OCI-LY1 (cell line): Measurements from ENCODE around the gene DCC.

Experiments
- H2AFZ ChIP-seq: fragments of 200-600 bp; sonication (generic), shearing (Covaris generic); 2 replicates; pipeline ENCODE4 v1.6.0; 2014; ENCODE audit warnings: antibody characterized with exemption, mild to moderate bottlenecking, low read length
- H3F3A ChIP-seq: fragments of 200-600 bp; sonication (generic), shearing (Covaris generic); 2 replicates; pipeline ENCODE4 v1.6.0; 2014; ENCODE audit warnings: mild to moderate bottlenecking, antibody characterized with exemption, low read length, moderate library complexity; ENCODE audit not compliant: insufficient read depth
- H3K27ac ChIP-seq: fragments of 200-600 bp; sonication (generic); 2 replicates; pipeline ENCODE4 v1.5.1; 2014; ENCODE audit warnings: low read length, mixed run types, mild to moderate bottlenecking, low read depth; ENCODE audit not compliant: poor library complexity, severe bottlenecking
- H3K27me3 ChIP-seq: fragments of 200-600 bp; sonication (generic); 2 replicates; pipeline ENCODE4 v1.6.0; 2014; ENCODE audit warnings: antibody characterized with exemption, mild to moderate bottlenecking, low read length, moderate library complexity; ENCODE audit not compliant: insufficient read depth
- H3K36me3 ChIP-seq: fragments of 200-600 bp; sonication (generic); 2 replicates; pipeline ENCODE4 v1.6.1; 2014; ENCODE audit warnings: mild to moderate bottlenecking, antibody characterized with exemption, low read length, moderate library complexity, mixed read lengths; ENCODE audit not compliant: insufficient read depth
- H3K4me1 ChIP-seq: fragments of 200-600 bp; sonication (generic); 2 replicates; pipeline ENCODE4 v1.5.1; 2014; ENCODE audit warnings: mild to moderate bottlenecking, low read length, moderate library complexity; ENCODE audit not compliant: insufficient read depth, severe bottlenecking
- H3K4me2 ChIP-seq: fragments of 200-600 bp; sonication (generic), shearing (Covaris generic); 2 replicates; pipeline ENCODE4 v1.6.1; 2014; ENCODE audit warnings: low read length
- H3K4me3 ChIP-seq: fragments of 200-600 bp; sonication (generic); 2 replicates; pipeline ENCODE4 v1.5.1; 2014; ENCODE audit warnings: low read length, low read depth, mild to moderate bottlenecking, mixed read lengths; ENCODE audit not compliant: poor library complexity, severe bottlenecking
- H3K79me2 ChIP-seq: fragments of 200-600 bp; shearing (Covaris generic); 2 replicates; pipeline ENCODE4 v1.6.1; 2016; ENCODE audit warnings: mixed run types, low read length, mixed read lengths; ENCODE audit not compliant: insufficient read depth
- H3K9ac ChIP-seq: fragments of 200-600 bp; sonication (generic), shearing (Covaris generic); 2 replicates; pipeline ENCODE4 v1.6.1; 2014; ENCODE audit warnings: mild to moderate bottlenecking, low read length, mixed read lengths
- H3K9me2 ChIP-seq: fragments of 200-600 bp; sonication (generic), shearing (Covaris generic); 2 replicates; pipeline ENCODE4 v1.6.1; 2014; ENCODE audit warnings: low read depth, mild to moderate bottlenecking, low read length, mixed read lengths
- H3K9me3 ChIP-seq: fragments of 200-600 bp; shearing (Covaris generic); 2 replicates; pipeline ENCODE4 v1.6.1; 2014; ENCODE audit warnings: low read length, mixed read lengths
- H4K20me1 ChIP-seq: fragments of 200-600 bp; sonication (generic), shearing (Covaris generic); 2 replicates; pipeline ENCODE4 v1.6.0; 2016; ENCODE audit warnings: mild to moderate bottlenecking, low read length; ENCODE audit not compliant: insufficient read depth
- CTCF ChIP-seq: fragments of 200-600 bp; sonication (generic), shearing (Covaris generic); IDR thresholded peaks from 2 replicates; pipeline ENCODE4 v1.5.1; 2017; ENCODE audit warnings: mild to moderate bottlenecking, antibody characterized with exemption, low read length, moderate library complexity, mixed read lengths
- EZH2 ChIP-seq: fragments of 200-600 bp; sonication (generic), shearing (Covaris generic); IDR thresholded peaks from 2 replicates; pipeline ENCODE4 v1.8.0; 2017; ENCODE audit warnings: borderline replicate concordance, mixed run types, mild to moderate bottlenecking, antibody characterized with exemption, low read length, moderate library complexity, mixed read lengths

Gene DCC

GRCh38 chr18:52531836-52532235 lies 191.8 kb downstream of the DCC start:
- Histone ChIP-seq H3F3A (no peaks in the 10 kb centered on the region), H3K9ac (no peak overlapping the region), H4K20me1 (no peaks in the 10 kb centered on the region), H3K27me3 (no peaks in the 10 kb centered on the region; the same call in 1 of the 2 replicates), H3K4me1 (no peaks in the 10 kb centered on the region), H2AFZ (no peak overlapping the region), H3K4me2 (no peak overlapping the region), H3K9me3 (no peaks in the 10 kb centered on the region), H3K36me3 (no peaks in the 10 kb centered on the region), H3K27ac (no peak overlapping the region), H3K79me2 (no peaks in the 10 kb centered on the region), H3K4me3 (no peak overlapping the region), H3K9me2 (no peaks in the 10 kb centered on the region)
- no peak for TF ChIP-seq EZH2
- TF ChIP-seq CTCF = no peak

- Histone ChIP-seq H3K9me2 (no peaks in the 10 kb centered on the region), H3K4me1 (no peaks in the 10 kb centered on the region), H3K27me3 (no peaks in the 10 kb centered on the region), H3K36me3 (no peaks in the 10 kb centered on the region), H3K4me3 (no peak overlapping the region), H3K9me3 (no peaks in the 10 kb centered on the region), H3K27ac (no peak overlapping the region), H3F3A (no peaks in the 10 kb centered on the region), H3K79me2 (no peaks in the 10 kb centered on the region), H3K4me2 (no peak overlapping the region), H3K9ac (no peak overlapping the region), H2AFZ (no peak overlapping the region), H4K20me1 (no peaks in the 10 kb centered on the region)
- no peak for TF ChIP-seq EZH2
- no peak for TF ChIP-seq CTCF
Observed at GRCh38 chr18:52536039-52536438, 196.0 kb downstream of the DCC start.

GRCh38 chr18:52537261-52537660 lies 197.3 kb downstream of the DCC start:
- H3K9me2 ChIP-seq = no peaks in the 10 kb centered on the region
- H3K4me1 ChIP-seq = no peaks in the 10 kb centered on the region
- H3K4me2 ChIP-seq = no peak overlapping the region
- H3K79me2 ChIP-seq = no peaks in the 10 kb centered on the region
- H2AFZ ChIP-seq = no peak overlapping the region
- H3K27me3 ChIP-seq = no peaks in the 10 kb centered on the region
- H3F3A ChIP-seq = no peaks in the 10 kb centered on the region
- no peaks in the 10 kb centered on the region for H4K20me1 ChIP-seq
- no peak overlapping the region for H3K9ac ChIP-seq
- H3K27ac ChIP-seq = no peak overlapping the region
- no peaks in the 10 kb centered on the region for H3K36me3 ChIP-seq
- no peak for TF ChIP-seq CTCF
- TF ChIP-seq EZH2 = no peak
- no peak overlapping the region for H3K4me3 ChIP-seq
- H3K9me3 ChIP-seq = no peaks in the 10 kb centered on the region
